Neuronal stem cell (in vitro differentiated cells): ENCODE measurements around the gene GLB1L.

ENCODE experiments used
- DNase-seq: peaks from one replicate; pipeline ENCODE4 v3.0.0-alpha.2; 2013; ENCODE audit warnings: low spot score
- H2AFZ ChIP-seq: one replicate; pipeline ENCODE4 v1.6.1; 2013; ENCODE audit warnings: mild to moderate bottlenecking, low read length, inconsistent platforms
- H2AK5ac ChIP-seq: 2 replicates; pipeline ENCODE4 v1.6.1; 2013; ENCODE audit warnings: low read depth, mild to moderate bottlenecking, inconsistent platforms, low read length, moderate library complexity, mixed read lengths
- H2BK120ac ChIP-seq: 2 replicates; pipeline ENCODE4 v1.6.1; 2013; ENCODE audit warnings: low read depth, mild to moderate bottlenecking, inconsistent platforms, low read length, moderate library complexity, mixed read lengths
- H2BK12ac ChIP-seq: one replicate; pipeline ENCODE4 v1.6.1; 2013; ENCODE audit warnings: low read length, inconsistent platforms
- H2BK15ac ChIP-seq: 2 replicates; pipeline ENCODE4 v1.6.1; 2013; ENCODE audit warnings: mild to moderate bottlenecking, low read length, inconsistent platforms, mixed read lengths
- H2BK5ac ChIP-seq: one replicate; pipeline ENCODE4 v1.6.1; 2013; ENCODE audit warnings: inconsistent platforms, mild to moderate bottlenecking, low read length, moderate library complexity
- H3K14ac ChIP-seq: one replicate; pipeline ENCODE4 v1.6.1; 2013; ENCODE audit warnings: low read length, inconsistent platforms
- H3K18ac ChIP-seq: 2 replicates; pipeline ENCODE4 v1.6.1; 2013; ENCODE audit warnings: low read length, inconsistent platforms
- H3K23ac ChIP-seq: 2 replicates; pipeline ENCODE4 v1.6.1; 2013; ENCODE audit warnings: low read depth, mild to moderate bottlenecking, mixed read lengths, low read length, inconsistent platforms; ENCODE audit not compliant: poor library complexity
- H3K27ac ChIP-seq: replicated peaks from 3 replicates; pipeline ENCODE4 v1.5.1; 2013; ENCODE audit warnings: low read length, inconsistent platforms
- H3K27me3 ChIP-seq, 3 experiments: 2 replicates each; pipeline ENCODE4 v1.6.1; 2013; ENCODE audit warnings: low read length in 3 of 3, mild to moderate bottlenecking in 2 of 3, inconsistent platforms in 1 of 3, low read depth in 1 of 3, mixed read lengths in 1 of 3, moderate library complexity in 1 of 3; ENCODE audit not compliant: control insufficient read depth in 3 of 3, insufficient read depth in 3 of 3
- H3K36me3 ChIP-seq, 2 donors: replicated peaks in 1 of 2; 2 replicates each; pipeline ENCODE4 v1.6.1; 2013; ENCODE audit warnings: low read length in 2 of 2; ENCODE audit not compliant: control insufficient read depth in 2 of 2, insufficient read depth in 2 of 2
- H3K4ac ChIP-seq: 2 replicates; pipeline ENCODE4 v1.6.1; 2013; ENCODE audit warnings: inconsistent platforms, mild to moderate bottlenecking, low read length, moderate library complexity
- H3K4me1 ChIP-seq, 2 donors: 1 replicate in 1 of 2; 2 replicates in 1 of 2; pipeline ENCODE4 v1.6.1; 2013; ENCODE audit warnings: low read length in 2 of 2, low read depth in 1 of 2; ENCODE audit not compliant: control insufficient read depth in 2 of 2, insufficient read depth in 1 of 2
- H3K4me2 ChIP-seq: one replicate; pipeline ENCODE4 v1.6.1; 2013; ENCODE audit warnings: mild to moderate bottlenecking, low read length, inconsistent platforms; ENCODE audit not compliant: insufficient read depth, poor library complexity, severe bottlenecking
- H3K4me3 ChIP-seq, 2 donors: 2 replicates each; pipeline ENCODE4 v1.5.1; 2013; ENCODE audit warnings: low read length in 2 of 2, mild to moderate bottlenecking in 2 of 2, inconsistent platforms in 1 of 2, moderate library complexity in 1 of 2
- H3K79me1 ChIP-seq: one replicate; pipeline ENCODE4 v1.6.1; 2013; ENCODE audit warnings: low read depth, mild to moderate bottlenecking, inconsistent platforms, low read length, moderate library complexity
- H3K9ac ChIP-seq: one replicate; pipeline ENCODE4 v1.6.1; 2013; ENCODE audit warnings: mild to moderate bottlenecking, low read depth, low read length, inconsistent platforms; ENCODE audit not compliant: poor library complexity
- H3K9me3 ChIP-seq, 2 donors: replicated peaks in 1 of 2; 2 replicates each; pipeline versions ENCODE3 to v1.6.1; 2013; ENCODE audit warnings: low read length in 2 of 2, mild to moderate bottlenecking in 2 of 2, inconsistent platforms in 1 of 2, low read depth in 1 of 2, mixed read lengths in 1 of 2, moderate library complexity in 1 of 2; ENCODE audit not compliant: control insufficient read depth in 2 of 2, insufficient read depth in 1 of 2
- H4K8ac ChIP-seq: one replicate; pipeline ENCODE4 v1.6.1; 2013; ENCODE audit warnings: low read depth, mild to moderate bottlenecking, inconsistent platforms, low read length, moderate library complexity
- H4K91ac ChIP-seq: one replicate; pipeline ENCODE4 v1.6.1; 2013; ENCODE audit warnings: low read length, low read depth, mild to moderate bottlenecking, inconsistent platforms; ENCODE audit not compliant: poor library complexity
- WGBS, 2 donors: extraction: QIAGEN DNeasy Blood & Tissue Kit; methylation state at CpG; one replicate each; pipeline ENCODE4 v1.1.7; 2013; ENCODE audit warnings: missing lambda C conversion rate in 2 of 2, mixed read lengths in 1 of 2; ENCODE audit not compliant: insufficient read length in 2 of 2, insufficient replicate concordance in 1 of 2; ENCODE audit errors: extremely low coverage in 2 of 2; 5-methylcytosine and 5-hydroxymethylcytosine counted together

Gene GLB1L

DNA sequence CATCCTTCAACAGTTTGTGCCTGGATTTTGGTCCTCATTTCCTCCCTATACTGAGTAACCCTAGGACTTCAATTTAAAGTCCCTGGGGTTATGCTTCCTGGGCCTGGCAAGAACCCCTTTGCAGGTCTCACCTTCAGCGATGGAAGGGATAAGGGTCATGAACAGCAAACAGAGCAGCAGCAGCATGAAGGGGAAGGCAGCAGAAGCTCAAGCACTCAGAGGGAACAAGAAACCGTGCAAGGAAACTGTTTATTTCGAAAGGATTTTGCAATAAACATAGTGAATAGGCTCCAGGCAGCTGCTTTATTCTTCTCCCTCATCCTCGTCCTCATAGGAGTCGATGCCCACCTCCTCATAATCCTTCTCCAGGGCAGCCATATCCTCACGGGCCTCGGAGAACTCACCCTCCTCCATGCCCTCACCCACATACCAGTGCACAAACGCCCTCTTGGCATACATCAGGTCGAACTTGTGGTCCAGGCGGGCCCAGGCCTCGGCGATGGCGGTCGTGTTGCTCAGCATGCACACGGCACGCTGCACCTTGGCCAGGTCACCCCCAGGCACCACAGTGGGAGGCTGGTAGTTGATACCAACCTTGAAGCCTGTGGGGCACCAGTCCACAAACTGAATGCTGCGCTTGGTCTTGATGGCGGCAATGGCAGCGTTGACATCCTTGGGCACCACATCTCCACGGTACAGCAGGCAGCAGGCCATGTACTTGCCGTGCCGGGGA is 5.0 kb upstream of the GLB1L start:
- H3K27ac ChIP-seq, result no peak overlapping the region
- H3K27me3 ChIP-seq, result peaks cover 23 to 42% (median 42%) of the 10 kb centered on the region in 3 experiments
- peaks cover 10 to 24% of the 10 kb centered on the region in 2 donors for H3K36me3 ChIP-seq
- no peak overlapping the region for H3K18ac ChIP-seq
- peaks cover 0 to 2% of the 10 kb centered on the region in 2 donors for H3K9me3 ChIP-seq
- H3K4me1 ChIP-seq, result peaks cover 15 to 22% of the 10 kb centered on the region in 2 donors
- H3K4me3 ChIP-seq, result peak overlapping the region in 1 of 2 donors; percentile 17
- peak overlapping the region; percentile 44 for H2BK5ac ChIP-seq
- H4K91ac ChIP-seq, result peak overlapping the region; percentile 81
- no peak overlapping the region for H2AK5ac ChIP-seq
- no peak overlapping the region for H2BK15ac ChIP-seq
- H2BK12ac ChIP-seq, result no peak overlapping the region
- H2BK120ac ChIP-seq, result no peak overlapping the region
- H3K9ac ChIP-seq, result peak overlapping the region; percentile 3
- H3K4me2 ChIP-seq, result no peak overlapping the region
- peak overlapping the region; percentile 35 for H3K23ac ChIP-seq
- no peak overlapping the region for H3K4ac ChIP-seq
- no CpG with 5 or more reads among the region's 22 CpGs for WGBS, 2 donors
- no peak overlapping the region for H4K8ac ChIP-seq
- DNase-seq, result no peak
- no peaks in the 10 kb centered on the region for H3K79me1 ChIP-seq
- H3K14ac ChIP-seq, result no peak overlapping the region
- H2AFZ ChIP-seq, result no peak overlapping the region

- Histone ChIP-seq H3K4me2 (no peak overlapping the region), H3K4me1 (peaks cover 18 to 24% of the 10 kb centered on the region in 2 donors), H3K27ac (no peak overlapping the region), H3K23ac (peak overlapping the region; percentile 46), H3K9ac (no peak overlapping the region), H2BK12ac (no peak overlapping the region), H3K4me3 (no peak overlapping the region), H2BK120ac (no peak overlapping the region), H2AFZ (no peak overlapping the region), H4K8ac (peak overlapping the region; percentile 54), H3K14ac (no peak overlapping the region), H3K79me1 (no peaks in the 10 kb centered on the region), H2BK15ac (no peak overlapping the region), H2BK5ac (no peak overlapping the region), H4K91ac (no peak overlapping the region), H3K18ac (no peak overlapping the region), H3K9me3 (peaks cover 0 to 2% of the 10 kb centered on the region in 2 donors), H3K36me3 (peaks cover 10 to 24% of the 10 kb centered on the region in 2 donors), H3K4ac (no peak overlapping the region), H2AK5ac (no peak overlapping the region), H3K27me3 (peaks cover 21 to 34% (median 34%) of the 10 kb centered on the region in 3 experiments)
- DNase-seq, result no peak
- WGBS, 2 donors, result no CpG with 5 or more reads among the region's 7 CpGs
Measured at GRCh38 chr2:219249203-219249980, 4.1 kb upstream of the GLB1L start.

- peaks cover 16 to 28% (median 28%) of the 10 kb centered on the region in 3 experiments for H3K27me3 ChIP-seq
- no peak overlapping the region for H3K4ac ChIP-seq
- no peak overlapping the region for H3K18ac ChIP-seq
- H2BK12ac ChIP-seq, result no peak overlapping the region
- H2BK15ac ChIP-seq, result no peak overlapping the region
- no peak overlapping the region for H4K8ac ChIP-seq
- H2BK120ac ChIP-seq, result no peak overlapping the region
- H3K27ac ChIP-seq, result no peak overlapping the region
- H3K4me2 ChIP-seq, result no peak overlapping the region
- whole genome bisulfite sequencing, 2 donors, result no CpG with 5 or more reads among the region's 2 CpGs
- DNase-seq, result no peak
- H2AFZ ChIP-seq, result no peak overlapping the region
- no peak overlapping the region for H3K14ac ChIP-seq
- no peaks in the 10 kb centered on the region for H3K79me1 ChIP-seq
- H3K4me1 ChIP-seq, result peaks cover 14 to 21% of the 10 kb centered on the region in 2 donors
- no peak overlapping the region for H3K9ac ChIP-seq
- H4K91ac ChIP-seq, result no peak overlapping the region
- H3K9me3 ChIP-seq, result no peaks in the 10 kb centered on the region
- no peak overlapping the region for H2BK5ac ChIP-seq
- H3K36me3 ChIP-seq, result peaks cover 10 to 24% of the 10 kb centered on the region in 2 donors
- no peak overlapping the region for H2AK5ac ChIP-seq
- no peak overlapping the region for H3K23ac ChIP-seq
- H3K4me3 ChIP-seq, result no peak overlapping the region
Measured at GRCh38 chr2:219248845-219249202, 3.6 kb upstream of the GLB1L start.
